ENCODE data around the gene RPL4. TPM values are rescaled to one million over a fixed set of nuclear protein-coding genes. Genes with fewer than 3 reads are reported as not detected.

The RPL4 gene
- total RNA-seq, 1 experiment from 2014 or later, result 3,648 TPM

DNA sequence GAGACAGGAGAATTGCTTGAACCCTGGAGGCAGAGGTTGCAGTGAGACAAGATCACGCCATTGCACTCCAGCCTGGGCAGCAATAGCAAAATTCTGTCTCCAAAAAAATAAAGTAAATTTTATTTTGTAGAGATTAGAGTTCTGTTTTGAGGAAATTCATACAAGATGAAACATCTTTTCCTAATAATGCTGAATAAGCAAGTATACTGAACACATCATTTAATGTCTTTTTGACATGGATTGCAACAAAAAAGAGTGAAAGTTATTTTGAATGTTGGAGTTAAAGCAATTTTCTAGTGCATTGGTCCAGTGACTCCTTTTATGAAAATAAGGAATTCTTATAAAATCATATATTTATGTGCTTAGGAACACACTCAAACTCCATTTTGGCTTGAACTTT is 40.6 kb upstream of the RPL4 start (continued):
- TF ChIP-seq ZNF232 (CRISPR knock-in tag; IDR thresholded peaks at IDR 0.05) (no peak), FOXP1 (CRISPR knock-in tag; IDR thresholded peaks at IDR 0.05; ENCODE audit: borderline replicate concordance) (no peak)
- TF ChIP-seq, protein P1, sequence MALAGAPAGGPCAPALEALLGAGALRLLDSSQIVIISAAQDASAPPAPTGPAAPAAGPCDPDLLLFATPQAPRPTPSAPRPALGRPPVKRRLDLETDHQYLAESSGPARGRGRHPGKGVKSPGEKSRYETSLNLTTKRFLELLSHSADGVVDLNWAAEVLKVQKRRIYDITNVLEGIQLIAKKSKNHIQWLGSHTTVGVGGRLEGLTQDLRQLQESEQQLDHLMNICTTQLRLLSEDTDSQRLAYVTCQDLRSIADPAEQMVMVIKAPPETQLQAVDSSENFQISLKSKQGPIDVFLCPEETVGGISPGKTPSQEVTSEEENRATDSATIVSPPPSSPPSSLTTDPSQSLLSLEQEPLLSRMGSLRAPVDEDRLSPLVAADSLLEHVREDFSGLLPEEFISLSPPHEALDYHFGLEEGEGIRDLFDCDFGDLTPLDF (CRISPR knock-in tag; IDR thresholded peaks at IDR 0.05), result no peak

DNA sequence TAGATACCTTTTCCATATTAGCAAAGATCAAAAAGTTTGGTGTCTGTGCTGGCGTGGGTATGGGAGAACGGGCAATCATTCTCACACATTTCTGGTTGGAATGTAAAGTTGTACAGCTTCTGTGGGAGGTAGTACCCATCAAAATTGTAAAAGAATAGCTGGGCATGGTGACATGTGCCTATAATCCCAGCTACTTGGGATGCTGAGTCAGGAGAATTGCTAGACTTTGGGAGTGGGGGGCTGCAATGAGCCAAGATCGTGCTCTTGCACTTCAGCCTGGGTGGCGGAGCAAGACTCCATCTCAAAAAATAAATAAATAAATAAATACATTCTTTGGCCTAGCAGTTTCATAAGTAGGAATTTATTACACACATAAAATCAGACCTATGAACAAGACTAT is 38.2 kb upstream of the RPL4 start:
- peaks cover 46% of the 10 kb centered on the region for H3K36me3 Mint-ChIP-seq
- ChIA-PET POLR2A (interaction anchor here (0.7 kb wide), 1 partner anchor 10 kb away, joined by 3 read pairs; no protein-coding TSS in a partner anchor), CTCF (no interaction called here)
- H3K9me3 Mint-ChIP-seq, result 0 out of 2 replicates have a peak, but pooled peaks cover 5% of the 10 kb centered on the region
- H3K4me1 Mint-ChIP-seq, result no peaks in the 10 kb centered on the region
- DNase-seq (ENCODE audit: low spot score) (no peak), ATAC-seq (no peak)
- H3K27me3 Mint-ChIP-seq (ENCODE audit: low read depth), result no peaks in the 10 kb centered on the region
- no peak overlapping the region for H3K4me3 Mint-ChIP-seq
- no peak overlapping the region for H3K27ac Mint-ChIP-seq
- TF ChIP-seq NR3C1 (CRISPR knock-in tag; conservative IDR thresholded peaks at IDR 0.05; ENCODE audit: low read depth) (no peak), RELA (CRISPR knock-in tag; IDR thresholded peaks at IDR 0.05; ENCODE audit: borderline replicate concordance) (no peak), MXD4 (CRISPR knock-in tag; IDR thresholded peaks at IDR 0.05; ENCODE audit: borderline replicate concordance) (no peak), ZNF416 (CRISPR knock-in tag; IDR thresholded peaks at IDR 0.05) (no peak), FOXK1 (CRISPR knock-in tag; IDR thresholded peaks at IDR 0.05) (no peak), E2F4 (CRISPR knock-in tag; IDR thresholded peaks at IDR 0.05; ENCODE audit: borderline replicate concordance, low read depth) (no peak), TP53 (CRISPR knock-in tag; IDR thresholded peaks at IDR 0.05) (no peak), PREB (CRISPR knock-in tag; IDR thresholded peaks at IDR 0.05; ENCODE audit: borderline replicate concordance) (no peak), ZSCAN18 (CRISPR knock-in tag; IDR thresholded peaks at IDR 0.05) (no peak), AFF4 (CRISPR knock-in tag; IDR thresholded peaks at IDR 0.05; ENCODE audit: borderline replicate concordance) (no peak)
- TF ChIP-seq, protein P2, sequence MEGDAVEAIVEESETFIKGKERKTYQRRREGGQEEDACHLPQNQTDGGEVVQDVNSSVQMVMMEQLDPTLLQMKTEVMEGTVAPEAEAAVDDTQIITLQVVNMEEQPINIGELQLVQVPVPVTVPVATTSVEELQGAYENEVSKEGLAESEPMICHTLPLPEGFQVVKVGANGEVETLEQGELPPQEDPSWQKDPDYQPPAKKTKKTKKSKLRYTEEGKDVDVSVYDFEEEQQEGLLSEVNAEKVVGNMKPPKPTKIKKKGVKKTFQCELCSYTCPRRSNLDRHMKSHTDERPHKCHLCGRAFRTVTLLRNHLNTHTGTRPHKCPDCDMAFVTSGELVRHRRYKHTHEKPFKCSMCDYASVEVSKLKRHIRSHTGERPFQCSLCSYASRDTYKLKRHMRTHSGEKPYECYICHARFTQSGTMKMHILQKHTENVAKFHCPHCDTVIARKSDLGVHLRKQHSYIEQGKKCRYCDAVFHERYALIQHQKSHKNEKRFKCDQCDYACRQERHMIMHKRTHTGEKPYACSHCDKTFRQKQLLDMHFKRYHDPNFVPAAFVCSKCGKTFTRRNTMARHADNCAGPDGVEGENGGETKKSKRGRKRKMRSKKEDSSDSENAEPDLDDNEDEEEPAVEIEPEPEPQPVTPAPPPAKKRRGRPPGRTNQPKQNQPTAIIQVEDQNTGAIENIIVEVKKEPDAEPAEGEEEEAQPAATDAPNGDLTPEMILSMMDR (IDR thresholded peaks at IDR 0.05), result no peak
- TF ChIP-seq, protein P1 (CRISPR knock-in tag; IDR thresholded peaks at IDR 0.05), result no peak
